ENCODE results near the gene HBD. TPM values are rescaled to one million over a fixed set of nuclear protein-coding genes. Genes with fewer than 3 reads are reported as not detected.
"Not testable (repeated sequence)": the region's sequence is repeated elsewhere in the genome, so short reads cannot be mapped to it uniquely, and the experiment has no call there.

The HBD gene
- total RNA-seq, 1 experiment from 2014 or later = not detected

DNA sequence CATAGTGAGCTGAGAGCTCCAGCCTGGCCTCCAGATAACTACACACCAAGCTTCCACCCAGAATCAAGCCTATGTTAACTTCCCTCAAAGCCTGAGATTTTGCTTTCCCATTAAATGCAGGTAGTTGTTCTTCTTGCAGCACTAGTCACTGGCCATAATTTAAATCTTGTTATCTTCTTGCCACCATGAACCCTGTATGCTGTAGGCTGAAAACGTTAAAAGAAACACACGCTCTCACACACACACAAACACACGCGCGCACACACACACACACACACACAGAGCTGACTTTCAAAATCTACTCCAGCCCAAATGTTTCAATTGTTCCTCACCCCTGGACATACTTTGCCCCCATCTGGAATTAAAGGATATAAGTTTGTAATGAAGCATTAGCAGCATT is 19.2 kb upstream of the HBD start:
- not testable (repeated sequence) for DNase-seq (ENCODE audit: low read depth)

GRCh38 chr11:5252919-5253265 is 18.6 kb upstream of the HBD start:
- DNase-seq (ENCODE audit: low read depth) = no peak

GRCh38 chr11:5252192-5252918 is 18.1 kb upstream of the HBD start:
- DNase-seq (ENCODE audit: low read depth) = no peak

GRCh38 chr11:5251746-5252145 is 17.5 kb upstream of the HBD start:
- no peak for DNase-seq (ENCODE audit: low read depth)

- DNase-seq (ENCODE audit: low read depth) = no peak
Measured at GRCh38 chr11:5250543-5251204, 16.4 kb upstream of the HBD start.

- not testable (repeated sequence) for DNase-seq (ENCODE audit: low read depth)
Measured at GRCh38 chr11:5249807-5250396, 15.6 kb upstream of the HBD start, which contains the start of gene HBG1. Gene HBG1 (minus strand): TSS chr11:5249857. CDS start chr11:5249804, 53 bp downstream.

DNA sequence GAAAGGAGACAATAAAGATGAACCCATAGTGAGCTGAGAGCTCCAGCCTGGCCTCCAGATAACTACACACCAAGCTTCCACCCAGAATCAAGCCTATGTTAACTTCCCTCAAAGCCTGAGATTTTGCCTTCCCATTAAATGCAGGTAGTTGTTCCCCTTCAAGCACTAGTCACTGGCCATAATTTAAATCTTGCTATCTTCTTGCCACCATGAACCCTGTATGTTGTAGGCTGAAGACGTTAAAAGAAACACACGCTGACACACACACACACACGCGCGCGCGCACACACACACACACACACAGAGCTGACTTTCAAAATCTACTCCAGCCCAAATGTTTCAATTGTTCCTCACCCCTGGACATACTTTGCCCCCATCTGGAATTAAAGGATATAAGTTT is 14.2 kb upstream of the HBD start:
- not testable (repeated sequence) for DNase-seq (ENCODE audit: low read depth)

DNA sequence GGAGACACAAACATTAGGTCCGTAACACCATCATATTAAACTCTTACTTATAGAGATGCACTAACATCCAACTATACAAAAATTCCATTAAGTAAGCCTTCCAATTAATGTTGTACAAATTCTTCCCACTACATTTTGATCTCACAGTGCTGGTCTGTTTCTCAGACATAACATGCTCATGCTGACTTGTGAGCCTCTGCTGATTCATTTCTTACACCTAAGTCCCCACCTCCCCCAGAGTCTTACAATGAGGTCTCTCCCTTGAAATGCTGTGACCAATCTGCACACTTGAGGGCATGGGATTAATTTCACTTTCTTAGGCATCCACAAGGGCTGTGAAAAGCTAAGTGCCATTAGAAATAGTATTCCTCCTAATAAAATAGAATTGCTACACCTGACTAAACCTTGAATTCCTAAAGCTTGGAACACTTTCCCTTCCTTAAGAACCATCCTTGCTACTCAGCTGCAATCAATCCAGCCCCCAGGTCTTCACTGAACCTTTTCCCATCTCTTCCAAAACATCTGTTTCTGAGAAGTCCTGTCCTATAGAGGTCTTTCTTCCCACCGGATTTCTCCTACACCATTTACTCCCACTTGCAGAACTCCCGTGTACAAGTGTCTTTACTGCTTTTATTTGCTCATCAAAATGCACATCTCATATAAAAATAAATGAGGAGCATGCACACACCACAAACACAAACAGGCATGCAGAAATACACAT is 13.3 kb upstream of the HBD start:
- no peak for DNase-seq (ENCODE audit: low read depth)

GRCh38 chr11:5246772-5247471 is 12.6 kb upstream of the HBD start:
- no peak for DNase-seq (ENCODE audit: low read depth)

- DNase-seq (ENCODE audit: low read depth) = no peak
Measured at GRCh38 chr11:5245155-5245554, 10.9 kb upstream of the HBD start.

GRCh38 chr11:5243816-5244180 is 9.5 kb upstream of the HBD start:
- no peak for DNase-seq (ENCODE audit: low read depth)

GRCh38 chr11:5242933-5243815 is 8.9 kb upstream of the HBD start:
- no peak for DNase-seq (ENCODE audit: low read depth)

DNA sequence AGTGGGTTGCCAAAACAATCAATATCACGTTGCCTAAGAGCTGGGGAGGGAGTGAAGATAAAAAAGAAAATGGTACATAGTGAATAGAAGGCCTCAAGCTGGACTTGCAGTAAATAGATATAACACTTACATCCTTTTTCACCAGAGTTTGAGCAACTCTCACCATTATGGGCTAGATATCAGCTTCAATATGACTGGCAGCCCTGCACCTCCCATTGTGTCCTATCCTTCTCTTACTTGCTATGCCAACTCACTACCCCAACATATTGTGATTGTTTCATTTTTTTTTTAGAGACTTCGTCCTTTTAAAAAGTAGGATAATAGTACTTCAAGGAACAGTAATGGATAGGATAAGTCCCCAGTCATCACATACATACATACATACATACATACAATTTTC is 7.9 kb upstream of the HBD start:
- DNase-seq (ENCODE audit: low read depth) = no peak

DNA sequence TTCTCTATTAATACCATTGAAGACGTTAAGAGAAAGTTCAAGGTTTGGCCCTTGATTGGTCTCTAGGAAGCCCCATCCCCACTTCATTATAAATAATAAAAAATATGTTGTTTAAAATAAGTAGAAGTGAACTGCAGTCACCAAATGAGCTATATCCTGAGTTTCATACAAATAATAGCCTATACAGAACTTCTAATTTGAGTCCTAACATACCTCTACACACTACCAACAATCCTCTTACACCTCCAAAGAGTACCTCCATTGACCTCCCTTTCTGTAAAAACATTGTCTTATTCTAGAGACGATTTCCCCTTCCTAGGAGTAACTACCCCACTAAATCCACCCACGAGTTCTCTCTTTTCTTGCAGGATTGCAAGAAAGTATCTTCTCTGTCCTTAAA is 7.2 kb upstream of the HBD start:
- no peak for DNase-seq (ENCODE audit: low read depth)

GRCh38 chr11:5240458-5240857 is 6.2 kb upstream of the HBD start:
- no peak for DNase-seq (ENCODE audit: low read depth)

GRCh38 chr11:5240056-5240455 is 5.8 kb upstream of the HBD start:
- DNase-seq (ENCODE audit: low read depth) = no peak

GRCh38 chr11:5239046-5239445 is 4.8 kb upstream of the HBD start:
- DNase-seq (ENCODE audit: low read depth) = no peak

- no peak for DNase-seq (ENCODE audit: low read depth)
Measured at GRCh38 chr11:5238486-5238885, 4.2 kb upstream of the HBD start.

DNA sequence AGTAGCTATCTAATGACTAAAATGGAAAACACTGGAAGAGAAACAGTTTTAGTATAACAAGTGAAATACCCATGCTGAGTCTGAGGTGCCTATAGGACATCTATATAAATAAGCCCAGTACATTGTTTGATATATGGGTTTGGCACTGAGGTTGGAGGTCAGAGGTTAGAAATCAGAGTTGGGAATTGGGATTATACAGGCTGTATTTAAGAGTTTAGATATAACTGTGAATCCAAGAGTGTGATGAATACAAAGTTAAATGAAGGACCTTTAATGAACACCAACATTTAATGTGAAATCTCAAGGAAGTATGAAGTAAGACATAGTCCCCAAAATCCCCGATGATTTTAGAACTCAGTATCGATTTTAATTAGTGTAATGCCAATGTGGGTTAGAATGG is 3.1 kb upstream of the HBD start:
- no peak for DNase-seq (ENCODE audit: low read depth)

GRCh38 chr11:5235364-5236095 is 1.2 kb upstream of the HBD start:
- no peak for DNase-seq (ENCODE audit: low read depth)

Measured in Daoy (cell line).